Fibroblast of gingiva (primary cell): ENCODE data around the gene RELN.
"Not testable (repeated sequence)": the region's sequence is repeated elsewhere in the genome, so short reads cannot be mapped to it uniquely, and the experiment has no call there.

Experiments used
- DNase-seq: peaks from one replicate; pipeline ENCODE4 v3.0.0-alpha.2; 2011; ENCODE audit warnings: low read depth

RELN gene

DNA sequence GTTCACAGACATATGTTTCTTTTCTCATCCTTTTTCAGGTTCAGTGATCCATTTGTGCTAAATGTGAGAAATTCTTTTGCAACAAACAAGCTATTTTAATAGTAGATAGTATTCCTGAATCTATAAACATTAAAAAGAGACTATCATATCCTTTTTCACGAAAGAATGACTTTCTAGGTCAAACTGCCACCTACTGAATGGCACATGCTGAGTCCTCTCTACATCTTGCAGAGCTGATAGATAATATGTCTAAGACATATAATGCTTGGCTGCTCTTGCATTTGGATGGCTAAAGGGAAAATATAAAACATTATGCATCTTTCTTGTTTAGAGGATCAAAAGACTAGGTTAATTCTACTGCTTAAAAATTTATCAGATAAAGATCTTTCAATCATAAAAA is 429.3 kb downstream of the RELN start:
- no peak for DNase-seq

DNA sequence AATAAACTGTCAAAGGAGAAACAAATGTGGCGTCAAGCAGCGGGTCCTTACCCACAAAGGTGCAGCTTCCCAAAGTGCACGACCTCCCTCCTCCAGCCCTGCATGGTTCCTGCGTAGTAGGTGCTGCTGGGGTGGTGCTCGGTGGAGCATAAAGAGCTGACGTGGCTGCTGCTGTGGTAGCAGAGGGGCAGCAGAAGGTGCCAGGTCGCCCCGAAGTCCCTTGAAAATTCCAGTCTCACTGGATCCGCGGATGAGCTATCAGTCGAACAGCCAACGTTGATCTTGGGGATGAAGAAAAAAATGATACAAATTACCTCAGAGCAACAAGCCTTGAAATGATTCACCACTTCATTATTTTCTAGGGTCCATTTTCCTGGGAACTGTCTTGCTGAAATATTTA is 438.4 kb downstream of the RELN start:
- DNase-seq, result no peak

DNA sequence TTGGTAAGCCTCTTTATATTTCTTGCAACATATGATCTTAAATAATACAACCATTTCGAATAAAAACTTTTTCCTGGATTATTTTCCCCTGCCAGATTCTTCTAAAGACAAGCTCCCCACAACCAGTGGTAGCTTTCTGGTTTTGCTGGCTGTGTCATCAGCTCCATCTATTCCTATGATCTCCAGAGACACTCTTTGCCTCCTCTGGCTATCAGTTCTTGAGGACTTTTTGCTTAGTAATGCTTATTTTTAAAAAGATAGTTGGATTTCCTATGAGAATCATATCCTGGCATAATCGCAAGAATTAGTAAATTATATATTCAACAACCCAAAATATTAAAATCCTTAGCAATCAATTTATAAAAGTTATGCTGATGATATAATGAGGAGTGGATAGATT is 439.7 kb downstream of the RELN start:
- no peak for DNase-seq

DNA sequence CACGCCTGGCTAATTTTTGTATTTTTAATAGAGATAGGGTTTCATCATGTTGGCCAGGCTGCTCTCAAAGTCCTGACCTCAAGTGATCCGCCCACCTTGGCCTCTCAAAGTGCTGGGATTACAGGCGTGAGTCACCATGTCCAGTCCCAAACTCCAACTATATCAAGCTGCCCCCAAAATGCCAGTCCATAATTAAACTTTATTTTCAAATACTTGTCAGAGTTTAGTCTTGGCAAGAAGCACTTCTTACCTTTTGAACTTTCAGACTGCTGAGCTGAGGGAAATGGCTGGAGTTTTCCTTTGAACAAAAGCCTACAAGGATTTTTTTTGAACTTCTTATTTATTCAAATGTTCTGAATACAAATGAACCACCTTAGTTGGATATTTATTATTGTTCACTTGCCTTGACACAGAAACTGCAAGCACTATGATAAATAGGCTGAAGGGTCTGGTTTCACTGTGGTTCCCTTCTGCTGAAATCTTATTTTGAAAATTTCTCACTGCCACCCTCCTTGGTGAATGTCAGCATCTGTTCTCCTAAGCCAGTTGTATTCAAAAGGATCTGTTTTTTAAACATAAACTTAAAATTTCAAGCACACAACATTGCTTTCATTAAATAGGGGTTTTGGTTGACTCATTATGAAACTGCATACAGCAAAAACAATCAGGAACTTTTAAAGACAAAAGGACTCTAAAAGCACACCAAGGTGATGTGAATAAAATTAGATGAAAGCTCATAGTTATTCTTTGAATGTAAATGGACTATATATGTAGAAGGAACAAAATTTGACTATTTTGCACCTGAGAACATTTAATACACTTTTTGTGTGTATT is 441.8 kb downstream of the RELN start:
- no peak for DNase-seq

DNA sequence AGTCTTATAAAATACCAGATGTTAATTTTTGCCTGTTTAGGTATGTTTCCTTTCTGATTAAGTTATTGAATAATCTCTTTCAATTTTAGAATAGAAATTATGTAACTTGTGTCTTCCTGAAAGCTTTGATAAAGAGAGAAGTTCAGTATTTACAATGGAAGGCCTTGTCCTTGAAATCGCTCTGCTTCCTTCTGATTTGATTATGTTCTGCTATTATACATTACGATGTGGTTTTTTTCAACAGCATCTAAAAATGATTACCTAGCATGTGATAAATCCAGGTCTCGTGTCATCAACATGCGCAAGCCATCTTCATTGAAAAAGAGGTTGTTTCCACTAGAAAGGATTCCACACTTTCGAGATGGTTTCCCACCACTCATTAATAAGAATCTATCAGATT is 447.0 kb downstream of the RELN start:
- DNase-seq, result no peak

DNA sequence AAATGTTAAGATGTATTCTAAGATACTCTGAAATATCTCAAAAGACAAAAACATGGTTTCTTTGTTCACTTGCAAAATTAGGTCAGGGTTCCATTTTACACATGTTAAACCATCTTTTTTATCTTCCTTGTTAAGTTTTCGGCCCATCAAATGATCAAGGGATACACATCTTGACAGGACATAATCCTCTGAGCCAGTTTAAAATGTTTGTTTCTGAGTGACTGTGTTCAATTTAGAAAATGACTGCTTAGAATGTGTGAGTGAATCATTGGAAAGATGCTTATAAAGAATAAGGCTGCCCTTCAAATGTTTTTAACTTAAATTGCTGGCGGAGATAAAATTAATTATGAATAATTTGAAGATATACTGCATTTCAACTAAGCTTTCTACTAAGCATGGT is 447.5 kb downstream of the RELN start:
- no peak for DNase-seq

DNA sequence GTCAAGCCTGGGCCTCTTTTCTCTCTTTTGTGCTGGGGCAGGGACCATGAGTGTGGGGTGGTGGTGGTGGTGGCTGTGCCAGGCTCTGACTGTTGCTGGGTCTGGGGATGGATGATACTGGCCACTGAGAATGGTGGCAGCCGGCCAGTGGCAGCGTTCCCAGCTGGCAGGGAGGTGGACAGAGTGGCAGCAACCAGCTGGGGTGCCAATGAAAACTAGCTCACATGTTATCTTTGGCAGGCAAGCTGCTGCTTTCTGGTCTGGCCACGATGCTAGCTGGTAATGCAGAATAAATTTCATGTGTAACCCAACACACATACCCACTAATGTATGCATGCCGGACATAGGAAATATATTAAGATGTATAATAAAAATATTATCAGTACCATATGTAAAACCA is 448.4 kb downstream of the RELN start:
- DNase-seq, result peak; percentile 80

DNA sequence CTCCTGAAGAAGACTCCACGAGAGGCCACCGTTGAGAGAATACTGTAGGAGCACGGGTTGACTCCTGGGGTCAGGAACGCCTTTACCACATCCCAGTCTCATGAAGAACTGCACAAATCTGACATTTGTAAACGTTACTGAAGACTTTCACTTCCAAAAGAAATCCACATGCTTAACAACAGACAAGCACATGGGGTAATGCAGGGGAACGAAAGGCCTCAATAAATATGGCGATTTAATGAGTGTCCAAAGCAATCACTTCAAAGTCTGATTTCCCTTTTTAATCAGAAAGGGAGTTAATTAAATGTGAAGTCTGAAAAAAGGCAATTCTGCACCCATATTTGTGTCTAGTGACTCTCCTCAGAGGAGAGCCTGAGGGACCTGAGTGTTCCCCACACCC is 449.1 kb downstream of the RELN start:
- no peak for DNase-seq

DNA sequence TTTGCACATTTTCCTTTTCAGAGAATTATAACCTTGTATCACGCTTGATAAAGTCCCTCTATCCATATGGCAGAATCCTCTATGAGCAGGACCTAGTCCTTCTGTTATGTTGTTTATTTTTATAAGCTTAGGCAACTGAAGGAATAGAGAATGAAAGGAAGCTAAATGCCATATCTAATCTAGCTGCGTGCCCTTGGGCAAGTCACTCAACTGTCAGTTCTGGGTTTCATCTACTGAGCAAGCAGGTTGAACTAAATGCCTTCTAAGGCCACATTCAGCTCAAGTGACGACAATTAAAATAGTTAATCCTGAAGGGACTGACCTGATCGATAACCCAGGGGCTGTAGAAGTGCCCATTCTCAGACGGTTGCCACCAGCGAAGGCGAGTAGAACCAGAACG is 449.6 kb downstream of the RELN start:
- no peak for DNase-seq

DNA sequence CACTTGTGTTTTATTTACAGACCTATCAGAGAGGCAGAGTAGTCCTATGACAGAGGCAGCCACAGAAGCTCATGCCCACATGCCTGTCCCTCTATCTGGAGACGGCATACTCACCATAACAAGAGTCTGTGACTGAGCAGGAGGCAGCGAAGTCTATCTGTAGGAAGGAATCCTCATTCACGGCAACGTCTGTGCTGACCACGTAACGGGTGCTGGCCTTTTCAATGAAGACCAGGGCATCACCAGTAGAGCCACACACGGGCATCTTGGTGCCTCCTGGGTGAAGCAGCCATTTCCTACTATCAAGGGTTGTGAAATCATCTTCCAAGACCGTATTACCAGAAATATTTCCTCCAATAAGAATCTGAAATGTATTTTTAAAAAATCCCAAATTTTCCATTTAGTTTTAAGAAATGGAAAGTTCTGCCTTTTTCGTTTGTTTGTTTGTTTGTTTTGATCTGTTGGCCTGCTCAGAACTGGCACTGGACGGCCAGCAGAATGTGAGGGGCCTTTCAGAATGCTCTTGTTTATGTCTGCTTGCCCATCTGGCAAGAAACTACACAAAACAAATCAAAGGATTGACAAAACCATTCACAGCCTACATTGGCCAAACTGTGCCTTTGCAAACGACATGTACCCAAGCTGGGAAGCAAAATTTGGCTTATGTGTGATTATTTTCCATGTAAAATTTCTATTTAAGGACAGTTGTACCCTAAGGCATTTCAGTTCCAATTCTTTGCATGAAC is 450.3 kb downstream of the RELN start:
- no peak for DNase-seq

DNA sequence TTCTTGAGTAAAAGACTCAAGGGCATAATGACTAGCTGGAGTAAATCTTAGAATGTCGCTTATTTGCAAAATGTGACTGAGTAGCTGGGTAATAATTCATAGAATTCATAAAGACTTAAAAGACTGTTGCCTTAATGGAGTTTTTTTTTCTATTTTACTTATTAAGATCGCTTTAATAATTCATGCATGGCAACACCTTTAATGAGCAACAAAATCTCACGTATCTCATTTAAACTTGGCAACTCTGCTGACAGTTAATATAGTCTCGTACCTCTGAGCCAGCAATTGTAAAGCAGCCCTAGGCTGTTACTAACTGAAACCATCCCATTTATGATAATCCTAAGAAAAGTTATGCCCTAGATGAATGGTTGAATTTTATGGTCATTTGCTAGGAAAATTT is 455.7 kb downstream of the RELN start:
- DNase-seq, result no peak

DNA sequence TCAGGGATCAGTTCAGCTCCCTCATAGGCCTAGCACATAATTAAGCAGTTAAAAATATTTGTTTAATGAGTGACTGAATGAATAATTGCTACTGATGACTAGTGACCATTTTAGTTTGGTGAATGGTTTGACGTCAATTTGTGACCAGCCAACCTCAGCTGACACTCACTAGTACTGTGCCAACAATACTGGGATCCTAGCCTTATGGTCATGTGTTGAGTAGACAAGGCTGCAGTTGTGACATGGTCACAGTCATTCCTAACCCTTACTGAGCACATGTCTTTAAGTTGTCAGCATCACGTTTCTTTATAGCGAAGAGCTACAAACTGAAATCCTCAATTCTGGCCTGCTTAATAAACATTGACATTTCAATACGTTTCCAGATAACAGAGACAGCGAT is 456.5 kb downstream of the RELN start:
- no peak for DNase-seq

DNA sequence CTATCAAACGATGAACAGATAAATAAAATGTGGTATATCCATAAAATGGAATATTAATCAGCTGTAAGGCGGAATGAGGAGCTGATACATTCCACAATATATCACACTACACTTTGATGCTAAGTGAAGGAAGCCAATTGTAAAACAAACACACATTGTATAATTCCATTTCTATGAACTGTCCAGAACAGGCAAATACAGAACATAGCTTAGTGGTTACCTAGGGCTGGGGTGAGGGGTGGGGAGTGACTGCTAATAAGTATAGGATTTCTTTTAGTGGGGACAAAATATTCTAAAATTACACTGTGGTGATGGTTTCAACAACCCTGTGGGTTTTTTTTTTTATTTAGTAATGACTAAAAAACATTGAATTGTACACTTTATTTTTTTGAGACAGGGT is 461.3 kb downstream of the RELN start:
- no peak for DNase-seq

DNA sequence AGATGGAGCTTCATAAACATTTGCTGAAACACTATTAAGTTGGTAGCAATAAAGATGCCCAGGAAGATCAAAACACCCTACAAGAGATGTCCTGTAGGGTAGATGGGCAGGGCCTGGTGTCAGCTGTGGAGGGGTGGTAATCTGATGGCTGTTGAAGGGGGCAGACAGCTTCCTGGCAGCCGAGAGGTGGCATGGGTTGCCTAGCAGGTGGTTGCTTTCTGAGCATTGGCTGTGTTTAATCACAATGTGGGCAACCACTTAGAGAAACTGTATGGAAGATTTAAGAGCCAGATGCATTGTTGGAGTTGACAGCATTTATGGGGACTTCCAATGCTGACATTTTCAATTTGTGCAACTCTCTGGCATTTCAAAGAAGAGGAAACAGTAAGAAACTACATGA is 463.5 kb downstream of the RELN start:
- DNase-seq, result no peak

DNA sequence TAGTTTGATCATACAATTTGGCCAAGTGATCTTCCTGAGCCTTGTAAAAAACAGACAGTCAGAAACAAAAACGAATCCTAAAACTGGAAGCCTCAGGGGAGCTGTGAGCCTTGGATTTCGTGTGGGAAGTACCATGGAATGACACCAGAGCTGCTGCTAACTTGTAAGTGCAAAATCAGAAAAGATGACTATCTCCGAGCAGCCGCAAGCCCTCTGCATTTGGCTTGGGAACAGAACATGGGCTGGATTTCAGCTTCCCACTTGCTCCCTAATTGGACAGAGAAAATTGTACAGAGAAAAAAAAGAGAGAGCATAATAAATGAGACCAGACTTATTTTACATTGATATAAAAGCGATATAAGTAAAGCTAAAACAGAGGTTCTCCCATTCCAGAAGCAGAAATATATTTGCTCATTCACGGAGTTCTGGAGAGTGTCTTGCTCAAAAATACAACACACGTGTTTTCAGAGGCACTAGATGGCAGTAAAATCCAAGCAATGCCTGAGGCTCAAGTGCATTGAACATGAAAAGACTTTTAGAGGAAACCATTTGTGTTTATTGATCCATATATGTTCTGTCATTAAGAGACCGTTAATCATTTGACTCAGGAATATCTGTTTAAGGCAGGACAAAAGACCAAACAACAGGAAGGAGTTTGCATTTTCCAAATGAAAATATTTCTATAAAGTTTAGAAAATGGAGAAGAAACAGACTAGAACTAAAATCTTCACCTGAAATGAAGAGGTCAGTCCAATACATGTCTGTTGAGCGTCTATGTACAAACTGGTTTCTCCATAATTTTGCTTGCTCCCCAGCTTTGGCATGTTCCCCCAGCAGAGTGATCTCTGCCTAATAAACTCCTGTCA is 465.2 kb downstream of the RELN start:
- DNase-seq, result peak; percentile 38

DNA sequence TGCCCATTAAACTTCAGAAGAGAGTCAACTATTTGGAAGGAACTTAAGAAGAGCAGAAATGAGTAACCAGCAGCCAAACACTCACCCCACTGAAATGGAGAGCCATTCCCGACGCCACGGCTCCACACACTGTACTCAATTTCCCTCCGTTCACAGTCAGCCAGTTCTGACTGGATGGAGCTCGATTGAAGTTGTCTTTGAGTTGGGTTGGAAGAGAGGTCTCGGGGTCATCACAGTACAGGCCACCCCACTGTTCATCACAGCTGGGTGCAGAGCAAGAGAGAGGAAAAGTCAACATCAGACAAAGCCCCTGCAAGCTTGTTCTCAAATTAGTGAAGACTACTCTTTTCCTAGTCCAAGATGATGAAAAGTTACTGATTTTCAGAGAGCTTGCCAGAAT is 467.5 kb downstream of the RELN start:
- DNase-seq, result no peak

DNA sequence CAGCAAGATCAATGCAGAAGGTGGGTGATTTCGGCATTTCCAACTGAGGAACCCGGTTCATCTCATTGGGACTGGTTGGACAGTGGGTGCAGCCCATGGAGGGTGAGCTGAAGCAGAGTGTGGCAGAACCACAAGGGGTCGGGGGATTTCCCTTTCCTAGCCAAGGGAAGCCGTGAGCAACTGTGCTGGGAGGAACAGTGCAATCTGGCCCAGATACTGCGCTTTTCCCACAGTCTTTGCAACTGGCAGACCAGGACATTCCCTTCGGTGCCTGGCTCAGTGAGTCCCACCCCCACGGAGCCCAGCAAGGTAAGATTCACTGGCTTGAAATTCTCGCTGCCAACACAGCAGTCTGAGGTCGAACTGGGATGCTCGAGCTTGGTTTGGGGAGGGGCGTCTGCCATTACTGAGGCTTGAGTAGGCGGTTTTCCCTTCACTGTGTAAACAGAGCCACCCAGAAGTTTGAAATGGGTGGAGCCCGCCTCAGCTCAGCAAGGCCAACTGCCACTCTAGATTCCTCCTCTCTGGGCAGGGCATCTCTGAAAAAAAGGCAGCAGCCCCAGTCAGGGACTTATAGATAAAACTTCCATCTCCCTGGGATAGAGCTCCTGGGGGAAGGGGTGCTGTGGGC is 484.8 kb downstream of the RELN start:
- DNase-seq, result no peak

DNA sequence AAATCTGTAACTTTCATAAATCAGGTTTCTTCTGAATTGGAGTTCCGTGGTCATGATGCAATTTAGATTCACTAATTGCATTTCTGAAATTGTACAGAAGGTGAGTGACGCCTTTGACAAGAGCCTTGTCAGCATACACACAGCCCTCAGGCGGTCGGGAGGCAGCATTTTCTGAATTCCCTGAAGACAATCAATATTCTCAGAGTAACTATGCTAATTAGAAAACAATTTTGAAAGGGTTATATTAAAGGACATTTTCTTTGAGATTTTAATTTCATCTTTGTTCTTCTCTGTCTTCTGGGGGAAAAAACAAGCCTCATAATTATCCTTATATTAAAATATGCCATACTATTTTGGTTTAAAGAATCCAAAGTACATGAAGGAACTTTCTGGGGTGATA is 488.3 kb downstream of the RELN start:
- DNase-seq, result no peak

DNA sequence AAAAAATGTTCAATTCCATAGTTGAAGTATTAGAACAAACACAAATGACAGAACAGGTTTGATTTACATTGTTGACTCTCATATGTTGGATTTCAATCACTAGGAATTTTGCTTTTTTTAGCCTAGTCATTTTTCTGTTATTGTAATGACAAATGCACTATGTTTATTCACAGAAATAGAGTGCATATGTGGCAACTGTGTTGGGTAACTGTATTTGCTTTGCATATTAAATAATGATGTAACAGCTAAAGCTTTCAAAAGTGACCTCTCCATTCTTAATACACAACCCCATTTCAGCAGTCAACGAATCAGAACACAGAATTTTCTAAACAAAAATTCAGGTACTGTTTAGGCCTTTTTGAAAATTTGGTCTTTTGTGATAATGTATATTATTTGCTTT is 489.5 kb downstream of the RELN start:
- peak; percentile 64 for DNase-seq

DNA sequence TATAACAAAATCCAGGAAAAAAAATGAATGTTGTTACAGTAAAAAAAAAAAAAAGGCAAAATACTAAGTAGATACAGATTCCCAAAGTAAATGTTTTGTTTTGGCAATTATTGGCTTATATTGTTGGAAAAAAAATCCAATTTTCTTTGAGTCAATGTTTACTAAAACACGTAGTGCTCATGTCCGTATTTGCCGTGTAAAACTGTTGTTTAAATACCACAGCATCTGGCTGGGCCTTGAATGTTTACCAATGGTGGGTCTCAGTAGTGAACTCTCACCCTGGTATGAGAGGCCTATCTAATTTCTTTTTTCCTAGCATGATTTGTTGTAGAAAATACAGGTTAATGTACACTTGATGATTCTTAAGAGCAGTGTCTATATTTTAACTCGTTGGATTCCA is 502.0 kb downstream of the RELN start:
- no peak for DNase-seq

DNA sequence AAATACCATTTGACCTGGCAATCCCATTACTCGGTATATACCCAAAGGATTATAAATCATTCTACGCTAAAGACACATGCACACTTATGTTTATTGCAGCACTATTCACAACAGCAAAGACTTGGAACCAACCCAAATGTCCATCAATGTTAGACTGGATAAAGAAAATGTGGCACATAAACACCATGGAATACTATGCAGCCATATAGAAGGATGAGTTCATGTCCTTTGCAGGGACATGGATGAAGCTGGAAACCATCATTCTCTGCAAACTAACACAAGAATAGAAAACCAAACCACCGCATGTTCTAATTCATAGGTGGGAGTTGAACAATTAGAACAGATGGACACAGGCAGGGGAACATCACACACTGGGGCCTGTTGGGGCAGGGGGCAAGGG is 502.6 kb downstream of the RELN start:
- not testable (repeated sequence) for DNase-seq

DNA sequence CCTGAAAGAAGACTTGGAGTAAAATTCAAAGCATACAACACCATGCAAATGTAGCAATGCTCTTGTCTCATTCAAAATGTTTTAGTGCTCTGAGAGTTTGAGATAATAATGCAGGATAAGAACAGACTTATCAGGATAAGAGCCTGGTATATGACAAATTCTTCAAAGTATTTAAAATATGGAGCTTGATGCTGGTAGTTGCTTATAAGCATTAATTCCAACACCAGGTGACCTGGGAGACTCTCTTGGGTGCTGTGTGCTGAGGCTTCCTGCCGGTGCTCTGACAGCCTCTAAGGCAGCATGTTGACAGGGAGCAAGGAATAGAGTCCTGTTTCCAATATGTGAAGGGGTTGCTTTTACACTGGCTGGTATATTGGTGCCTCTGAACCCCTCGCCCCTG is 508.7 kb downstream of the RELN start:
- no peak for DNase-seq
